HUES64 (cell line): ENCODE data around the gene PITX2.

Experiments
- H3K27ac ChIP-seq: 2 replicates; pipeline ENCODE4 v1.7.0; 2013; ENCODE audit warnings: low read depth, low read length, inconsistent platforms
- H3K27me3 ChIP-seq: 2 replicates; pipeline ENCODE4 v1.6.1; 2013; ENCODE audit warnings: mild to moderate bottlenecking, low read length; ENCODE audit not compliant: insufficient read depth
- H3K36me3 ChIP-seq: 2 replicates; pipeline ENCODE4 v1.6.1; 2013; ENCODE audit warnings: mild to moderate bottlenecking, low read length; ENCODE audit not compliant: insufficient read depth
- H3K4me1 ChIP-seq: 2 replicates; pipeline ENCODE4 v1.6.1; 2013; ENCODE audit warnings: mild to moderate bottlenecking, low read length, moderate library complexity; ENCODE audit not compliant: insufficient read depth
- H3K4me3 ChIP-seq: 2 replicates; pipeline ENCODE4 v1.5.1; 2013; ENCODE audit warnings: mild to moderate bottlenecking, low read length, moderate library complexity
- H3K9ac ChIP-seq: 2 replicates; pipeline ENCODE4 v1.6.1; 2013; ENCODE audit warnings: mild to moderate bottlenecking, low read depth, low read length
- H3K9me3 ChIP-seq: 2 replicates; pipeline ENCODE4 v1.6.1; 2013; ENCODE audit warnings: low read depth, low read length; ENCODE audit not compliant: insufficient read depth
- WGBS: fragments of 150-250, 120-280 bp; methylation state at CpG from one replicate; pipeline ENCODE4 v1.1.7; 2013; ENCODE audit warnings: missing lambda C conversion rate; 5-methylcytosine and 5-hydroxymethylcytosine counted together

PITX2 gene

DNA sequence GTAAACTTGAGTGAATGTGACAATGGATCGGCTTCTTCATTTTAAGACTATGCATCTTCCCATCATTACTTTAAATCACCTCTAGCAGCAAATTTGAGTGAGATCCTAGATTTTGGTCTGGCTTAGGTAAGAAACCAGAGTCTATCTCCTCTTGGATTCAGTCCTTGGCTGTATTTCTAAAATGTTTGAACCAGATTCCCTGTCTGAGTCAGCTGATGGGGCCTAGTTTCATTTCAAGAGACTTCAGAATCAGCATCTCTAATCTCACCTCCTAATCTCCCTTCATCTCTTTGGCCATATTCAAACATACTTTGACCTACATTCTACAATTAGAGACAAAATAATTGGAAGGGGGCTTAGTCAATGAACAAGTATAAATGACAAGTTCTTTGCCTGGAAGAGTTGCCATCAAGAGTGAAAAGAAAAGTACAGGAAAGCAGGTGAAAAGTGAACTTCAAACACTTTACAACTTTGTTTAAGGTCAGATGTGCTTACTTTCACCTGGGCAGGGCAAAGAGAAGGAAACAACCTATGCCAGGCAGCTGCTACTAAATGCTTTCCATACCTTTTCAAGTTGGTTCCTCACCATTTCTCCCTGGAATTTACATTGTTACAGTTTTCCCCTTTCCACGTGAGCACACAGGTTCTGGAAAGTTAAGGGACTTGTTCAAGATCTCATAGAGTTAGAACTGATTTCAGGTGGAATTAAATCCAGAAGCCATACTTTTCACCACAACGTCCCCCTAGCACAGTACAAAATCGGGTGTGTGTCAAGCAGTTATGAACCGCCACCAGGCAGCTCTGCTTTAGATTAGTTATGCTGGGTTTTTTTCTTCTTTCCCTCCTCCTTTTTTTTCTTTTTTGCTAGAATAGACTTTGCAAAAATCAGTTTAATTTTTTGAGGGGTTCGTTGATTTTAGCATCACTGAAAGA lies 30.7 kb upstream of the PITX2 start:
- Histone ChIP-seq H3K9me3 (no peaks in the 10 kb centered on the region), H3K27me3 (no peaks in the 10 kb centered on the region), H3K4me1 (no peaks in the 10 kb centered on the region), H3K4me3 (no peak overlapping the region), H3K36me3 (no peaks in the 10 kb centered on the region), H3K27ac (no peak overlapping the region), H3K9ac (no peak overlapping the region)
- WGBS, result 97% methylated on average over 2 of the region's 6 CpGs

DNA sequence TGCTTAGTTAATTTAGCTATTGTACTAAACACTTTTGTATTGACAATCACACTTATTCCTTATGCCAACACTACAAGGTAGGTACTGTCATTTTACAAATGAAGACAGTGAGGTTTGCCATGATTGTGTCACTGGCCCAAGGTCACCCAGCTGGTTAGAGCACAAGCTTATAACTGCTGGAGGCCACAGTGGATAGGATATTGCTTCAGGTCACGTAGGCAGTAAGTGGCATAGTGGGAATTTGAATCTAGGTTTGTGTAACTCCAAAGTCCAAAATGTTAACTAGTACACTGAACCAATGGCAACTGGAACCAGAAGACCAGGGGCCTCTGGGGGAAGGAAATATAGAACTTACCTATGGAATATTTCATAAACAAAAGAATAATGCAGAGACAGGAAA lies 21.1 kb upstream of the PITX2 start:
- Histone ChIP-seq H3K36me3 (no peaks in the 10 kb centered on the region), H3K9ac (no peak overlapping the region), H3K9me3 (no peaks in the 10 kb centered on the region), H3K4me1 (peaks cover 50% of the 10 kb centered on the region), H3K4me3 (no peak overlapping the region), H3K27me3 (peaks cover 63% of the 10 kb centered on the region), H3K27ac (no peak overlapping the region)
- 87% methylated on average over 1 of the region's 1 CpG for WGBS

DNA sequence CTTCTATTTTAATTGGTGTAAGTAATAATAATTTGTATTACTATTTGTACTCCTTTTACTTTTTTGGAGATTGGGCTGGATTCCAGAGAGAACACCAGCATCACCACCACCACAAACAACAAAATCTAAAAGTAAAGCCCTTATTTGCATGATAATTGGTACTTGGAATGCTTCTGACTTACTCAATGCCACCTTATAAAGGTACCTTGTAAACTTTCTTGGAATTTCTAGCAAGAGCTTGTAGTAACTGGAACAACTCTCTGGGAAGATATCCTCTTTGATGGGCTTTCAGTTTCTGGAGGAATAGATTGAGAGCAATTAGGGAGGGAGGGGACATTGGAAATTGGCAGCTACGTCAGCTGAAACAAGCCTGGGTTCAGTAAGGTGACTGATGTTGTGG lies 20.2 kb upstream of the PITX2 start:
- H3K27me3 ChIP-seq, result peaks cover 72% of the 10 kb centered on the region
- no peak overlapping the region; the same call in 1 of the 2 replicates for H3K27ac ChIP-seq

DNA sequence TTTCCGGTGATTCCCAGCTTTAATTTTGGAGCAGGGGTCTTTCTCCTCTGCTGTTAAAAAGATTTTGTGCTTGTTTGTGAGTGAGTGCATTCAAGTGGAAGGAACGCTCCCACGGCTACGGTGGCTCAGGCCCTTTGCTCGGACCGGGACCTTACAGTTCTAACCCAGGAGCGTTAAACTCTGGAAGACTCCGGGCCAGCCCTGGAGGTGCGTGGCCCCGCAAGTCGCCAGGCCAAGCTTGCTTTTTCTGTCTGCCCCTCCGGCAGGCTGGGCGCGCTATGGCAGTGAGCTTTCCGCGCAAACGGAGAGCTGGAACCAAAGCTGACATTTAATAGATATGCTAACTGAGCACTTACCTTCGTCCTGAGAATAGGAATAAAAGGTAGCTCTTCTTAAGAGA lies 18.3 kb upstream of the PITX2 start:
- WGBS, result under 1% methylated on average over 18 of the region's 18 CpGs
- H3K27me3 ChIP-seq, result peaks cover 91% of the 10 kb centered on the region
- peak overlapping the region; percentile 40 for H3K4me3 ChIP-seq
- H3K9me3 ChIP-seq, result no peaks in the 10 kb centered on the region
- H3K36me3 ChIP-seq, result no peaks in the 10 kb centered on the region
- peaks cover 65% of the 10 kb centered on the region for H3K4me1 ChIP-seq
- H3K9ac ChIP-seq, result no peak overlapping the region
- H3K27ac ChIP-seq, result no peak overlapping the region; the same call in 1 of the 2 replicates

More for the DNA sequence above, 20.2 kb upstream of the PITX2 start:
- Histone ChIP-seq H3K9me3 (no peaks in the 10 kb centered on the region), H3K36me3 (no peaks in the 10 kb centered on the region), H3K4me1 (peaks cover 60% of the 10 kb centered on the region), H3K4me3 (no peak overlapping the region), H3K9ac (no peak overlapping the region)
- 43% methylated on average over 1 of the region's 1 CpG for WGBS

DNA sequence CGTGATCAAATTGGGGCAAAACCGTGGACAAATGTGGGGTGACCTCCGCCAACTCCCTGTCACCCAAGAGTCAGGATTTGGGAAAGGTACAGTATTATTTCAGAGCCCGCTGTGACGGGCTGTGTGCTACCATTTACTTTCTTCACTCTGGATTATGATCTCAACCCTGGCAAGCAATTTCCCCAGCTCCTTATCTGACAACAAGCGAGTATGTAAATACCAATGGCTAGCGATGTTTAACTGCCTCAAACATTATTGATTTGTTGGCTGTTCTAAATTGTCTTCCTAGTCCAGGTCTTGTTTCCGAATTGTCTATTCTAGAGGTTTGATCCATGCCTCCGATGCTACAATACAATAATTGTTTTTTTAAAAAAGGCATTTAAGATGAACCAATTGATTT lies 17.7 kb upstream of the PITX2 start:
- WGBS, result 1% methylated on average over 7 of the region's 9 CpGs
- Histone ChIP-seq H3K4me3 (peak overlapping the region; percentile 40), H3K27ac (no peak overlapping the region), H3K9ac (no peak overlapping the region), H3K27me3 (peaks cover 98% of the 10 kb centered on the region), H3K36me3 (no peaks in the 10 kb centered on the region), H3K4me1 (peaks cover 70% of the 10 kb centered on the region), H3K9me3 (no peaks in the 10 kb centered on the region)

DNA sequence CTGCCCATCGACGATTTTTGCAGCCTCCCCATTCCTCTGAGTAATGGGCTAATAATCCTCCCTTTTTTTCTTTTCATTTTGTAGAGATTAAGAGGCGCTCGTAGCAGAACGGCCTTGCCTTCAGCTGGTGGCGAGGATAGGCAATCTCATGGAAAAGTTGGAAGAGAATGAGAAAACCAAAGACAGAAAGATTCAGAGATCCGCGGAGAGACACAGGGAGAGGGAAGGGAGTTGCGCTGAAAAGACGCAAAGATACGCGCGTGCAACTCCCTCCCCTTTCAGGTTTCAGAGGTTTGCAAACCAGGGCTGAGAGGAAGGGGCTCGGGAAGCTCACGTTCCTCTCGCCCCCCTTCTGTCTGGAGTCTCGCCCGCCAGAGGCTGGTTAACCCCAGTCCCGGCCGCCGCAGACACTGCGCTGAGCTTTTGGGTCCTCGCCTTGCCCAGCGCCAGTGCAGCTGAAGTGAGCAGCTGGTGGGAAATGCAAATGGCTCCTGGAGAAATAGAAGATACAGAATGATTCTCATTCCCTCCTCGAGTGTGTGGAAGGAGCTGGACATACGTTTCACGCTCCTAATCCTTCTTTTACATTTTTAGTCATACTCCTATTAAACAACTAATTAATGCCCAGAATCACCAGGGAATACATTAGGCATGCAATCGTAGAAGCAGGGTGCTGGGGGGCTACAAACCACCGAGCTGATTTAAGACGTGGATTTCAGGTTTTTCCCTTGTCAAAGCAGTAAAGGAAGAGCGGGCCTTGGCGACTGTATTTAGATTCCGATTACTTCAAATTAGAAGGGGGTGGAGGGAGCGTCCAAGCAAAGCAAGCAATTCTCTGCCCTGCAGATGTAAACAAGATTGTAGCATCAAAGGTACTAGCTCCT lies 16.6 kb upstream of the PITX2 start:
- peaks cover 100% of the 10 kb centered on the region for H3K27me3 ChIP-seq

DNA sequence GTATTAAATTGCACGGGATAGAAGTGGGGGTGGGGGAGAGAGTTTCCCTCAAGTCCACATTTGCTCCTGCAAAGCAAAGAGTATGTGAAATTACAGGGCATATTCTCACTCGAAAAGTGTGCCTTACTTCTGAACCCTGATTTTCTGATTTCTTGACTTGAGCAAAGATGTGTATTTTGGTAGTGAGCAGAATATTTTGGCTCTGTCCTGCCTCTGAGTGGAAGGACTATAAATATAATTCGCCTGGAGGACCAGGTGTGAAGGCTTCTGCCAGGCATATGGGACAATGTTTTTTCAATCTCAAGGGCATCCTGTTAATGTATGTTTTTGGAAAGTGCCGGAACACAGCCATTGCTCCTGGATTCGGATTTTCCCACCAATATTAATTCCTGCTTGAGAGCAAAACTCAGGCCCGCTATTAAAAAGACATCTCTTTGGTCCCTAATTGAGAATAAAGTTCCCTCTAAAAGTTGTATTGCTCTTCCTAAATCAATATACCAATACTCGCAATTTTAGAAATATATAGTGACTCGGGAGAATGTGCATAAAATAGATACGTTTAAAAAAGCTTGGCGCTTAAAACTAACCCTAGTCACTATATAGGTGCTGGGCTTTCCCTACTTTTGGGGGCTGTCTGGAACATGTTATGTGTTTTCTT lies 15.3 kb upstream of the PITX2 start:
- Histone ChIP-seq H3K4me1 (peaks cover 78% of the 10 kb centered on the region), H3K9ac (no peak overlapping the region), H3K36me3 (no peaks in the 10 kb centered on the region), H3K27ac (no peak overlapping the region), H3K9me3 (no peaks in the 10 kb centered on the region), H3K27me3 (peaks cover 100% of the 10 kb centered on the region), H3K4me3 (peak overlapping the region; percentile 61)
- 7% methylated on average over 6 of the region's 10 CpGs for WGBS

More for the DNA sequence above, 16.6 kb upstream of the PITX2 start:
- no peak overlapping the region for H3K27ac ChIP-seq
- no peak overlapping the region for H3K9ac ChIP-seq
- peaks cover 80% of the 10 kb centered on the region for H3K4me1 ChIP-seq
- WGBS, result under 1% methylated on average over 34 of the region's 34 CpGs
- peak overlapping the region; percentile 43 for H3K4me3 ChIP-seq
- H3K36me3 ChIP-seq, result no peaks in the 10 kb centered on the region
- H3K9me3 ChIP-seq, result no peaks in the 10 kb centered on the region

DNA sequence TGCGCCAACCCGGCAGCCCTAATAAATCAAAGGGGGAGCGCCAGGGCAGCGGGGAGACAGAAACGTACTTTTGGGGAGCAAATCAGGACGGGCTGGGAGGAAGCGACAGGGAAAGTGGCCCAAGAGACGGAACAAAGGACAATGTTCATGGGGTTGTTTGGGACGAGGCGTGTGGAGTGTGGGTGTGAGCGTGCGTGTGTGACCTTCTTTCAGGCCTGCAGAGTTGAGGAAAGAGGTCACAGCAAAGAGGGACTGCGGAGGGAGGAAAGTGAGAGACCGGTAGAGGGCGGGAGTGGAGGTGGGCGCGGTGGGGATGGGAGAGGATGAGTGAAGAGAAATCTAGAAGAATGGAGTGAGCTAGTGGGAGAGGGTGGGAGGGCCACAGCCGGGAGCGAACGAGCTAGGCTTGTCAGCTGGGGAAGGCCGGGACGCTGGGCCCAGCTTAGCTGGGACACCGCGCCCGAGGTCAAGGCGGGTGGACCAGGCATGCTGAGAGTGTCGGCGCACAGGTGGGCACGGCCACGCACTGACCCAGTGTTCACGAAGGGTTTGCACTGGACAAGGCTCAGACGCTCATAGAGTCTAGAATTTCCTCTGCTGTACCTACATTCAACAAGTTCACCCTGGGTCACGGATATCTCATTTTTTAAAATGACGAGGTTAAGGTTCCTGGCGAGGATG lies 14.7 kb upstream of the PITX2 start:
- H3K27me3 ChIP-seq, result peaks cover 100% of the 10 kb centered on the region
- no peaks in the 10 kb centered on the region for H3K9me3 ChIP-seq
- H3K4me1 ChIP-seq, result peaks cover 75% of the 10 kb centered on the region
- H3K9ac ChIP-seq, result 0 out of 2 replicates have a peak overlapping the region, but pooled peaks have one; percentile 14
- H3K4me3 ChIP-seq, result peak overlapping the region; percentile 61
- H3K27ac ChIP-seq, result no peak overlapping the region
- no peaks in the 10 kb centered on the region for H3K36me3 ChIP-seq
- WGBS, result under 1% methylated on average over 35 of the region's 35 CpGs

DNA sequence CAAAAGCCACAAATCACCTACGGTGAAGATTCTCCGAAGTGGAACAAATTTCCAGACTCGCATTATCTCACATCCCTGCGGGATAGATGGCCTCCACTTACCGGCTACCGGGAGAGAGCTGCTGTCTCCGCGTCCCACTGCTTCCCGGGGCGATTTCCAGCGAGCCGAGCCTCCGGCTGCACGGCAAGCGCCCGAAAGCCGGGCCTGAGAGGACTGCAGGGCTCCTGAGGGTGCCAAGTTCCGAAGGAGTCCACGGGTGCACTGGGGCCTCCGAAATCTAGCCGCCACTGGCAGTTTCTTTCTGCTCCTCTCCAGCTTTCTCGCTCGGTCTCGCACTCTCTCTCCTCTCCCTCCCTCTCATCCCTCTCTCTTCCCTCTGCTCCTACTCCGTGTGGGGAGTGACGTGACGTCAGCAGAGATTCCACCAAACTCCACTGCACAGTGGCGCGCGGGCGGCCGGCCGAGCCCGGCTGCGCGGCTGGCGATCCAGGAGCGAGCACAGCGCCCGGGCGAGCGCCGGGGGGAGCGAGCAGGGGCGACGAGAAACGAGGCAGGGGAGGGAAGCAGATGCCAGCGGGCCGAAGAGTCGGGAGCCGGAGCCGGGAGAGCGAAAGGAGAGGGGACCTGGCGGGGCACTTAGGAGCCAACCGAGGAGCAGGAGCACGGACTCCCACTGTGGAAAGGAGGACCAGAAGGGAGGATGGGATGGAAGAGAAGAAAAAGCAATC lies 14.0 kb upstream of the PITX2 start:
- no peaks in the 10 kb centered on the region for H3K9me3 ChIP-seq
- 0 out of 2 replicates have a peak overlapping the region, but pooled peaks have one; percentile 14 for H3K9ac ChIP-seq
- peaks cover 68% of the 10 kb centered on the region for H3K4me1 ChIP-seq
- H3K36me3 ChIP-seq, result no peaks in the 10 kb centered on the region
- H3K4me3 ChIP-seq, result peak overlapping the region; percentile 61
- H3K27ac ChIP-seq, result no peak overlapping the region
- peaks cover 100% of the 10 kb centered on the region for H3K27me3 ChIP-seq
- under 1% methylated on average over 56 of the region's 56 CpGs for WGBS

DNA sequence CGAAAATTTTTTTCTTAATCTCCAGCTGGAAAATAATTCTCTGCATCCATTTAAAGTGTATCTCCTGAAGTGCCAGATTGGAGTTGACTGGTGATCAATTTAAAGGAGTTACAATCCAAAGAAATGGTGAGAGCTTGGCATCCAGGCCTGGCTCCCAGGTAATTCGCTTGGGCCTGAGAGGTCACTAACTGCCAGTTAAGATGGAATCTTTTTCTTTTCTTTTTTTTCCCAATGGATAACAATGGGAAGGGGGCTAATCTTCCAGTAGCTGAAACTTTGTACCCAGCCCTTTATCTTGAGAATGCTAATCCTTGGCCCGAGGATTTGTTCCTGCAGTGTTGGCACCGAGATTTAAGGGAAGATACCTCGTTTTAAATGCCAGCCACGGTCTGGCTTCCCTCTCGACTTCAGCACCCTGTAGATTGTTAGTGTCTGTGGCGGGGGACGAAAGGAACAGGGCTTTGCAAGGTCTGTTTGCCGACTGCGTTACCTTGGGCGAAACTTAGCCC lies 13.3 kb upstream of the PITX2 start:
- Histone ChIP-seq H3K4me3 (peak overlapping the region; percentile 61), H3K36me3 (no peaks in the 10 kb centered on the region), H3K9ac (no peak overlapping the region), H3K27ac (no peak overlapping the region), H3K27me3 (peaks cover 99% of the 10 kb centered on the region), H3K4me1 (peaks cover 63% of the 10 kb centered on the region), H3K9me3 (no peaks in the 10 kb centered on the region)
- WGBS, result under 1% methylated on average over 12 of the region's 12 CpGs
